ENCODE measurements around the gene SLC49A4.

The SLC49A4 gene

GRCh38 chr3:122859021-122859805 lies 64.3 kb downstream of the SLC49A4 start:
- DNase-seq (ENCODE audit: low read depth): no peak

- DNase-seq (ENCODE audit: low read depth): no peak
These were observed 67.5 kb downstream of the SLC49A4 start for GRCh38 chr3:122862381-122862780.

GRCh38 chr3:122864498-122864897 lies 69.6 kb downstream of the SLC49A4 start:
- DNase-seq (ENCODE audit: low read depth): no peak

GRCh38 chr3:122868322-122868721 lies 73.5 kb downstream of the SLC49A4 start:
- no peak for DNase-seq (ENCODE audit: low read depth)

- no peak for DNase-seq (ENCODE audit: low read depth)
These were observed 79.1 kb downstream of the SLC49A4 start for GRCh38 chr3:122873741-122874515.

- DNase-seq (ENCODE audit: low read depth): no peak
These were observed 80.8 kb downstream of the SLC49A4 start for GRCh38 chr3:122875547-122876127.

GRCh38 chr3:122880173-122880572 lies 85.3 kb downstream of the SLC49A4 start:
- no peak for DNase-seq (ENCODE audit: low read depth)

GRCh38 chr3:122880624-122881023 lies 85.8 kb downstream of the SLC49A4 start:
- no peak for DNase-seq (ENCODE audit: low read depth)

GRCh38 chr3:122882361-122882947 lies 87.6 kb downstream of the SLC49A4 start:
- DNase-seq (ENCODE audit: low read depth): no peak

- DNase-seq (ENCODE audit: low read depth): no peak
These were observed 91.4 kb downstream of the SLC49A4 start for GRCh38 chr3:122886251-122886650.

- no peak for DNase-seq (ENCODE audit: low read depth)
These were observed 92.1 kb downstream of the SLC49A4 start for GRCh38 chr3:122886946-122887345.

- peak; percentile 81 for DNase-seq (ENCODE audit: low read depth)
These were observed 95.3 kb downstream of the SLC49A4 start for GRCh38 chr3:122890077-122890719.

- no peak for DNase-seq (ENCODE audit: low read depth)
These were observed 95.9 kb downstream of the SLC49A4 start for GRCh38 chr3:122890720-122891220.

- no peak for DNase-seq (ENCODE audit: low read depth)
These were observed 97.5 kb downstream of the SLC49A4 start for GRCh38 chr3:122892118-122892960.

GRCh38 chr3:122893282-122893681 lies 98.4 kb downstream of the SLC49A4 start:
- DNase-seq (ENCODE audit: low read depth): no peak

GRCh38 chr3:122893754-122894668 lies 99.1 kb downstream of the SLC49A4 start:
- DNase-seq (ENCODE audit: low read depth): no peak

- no peak for DNase-seq (ENCODE audit: low read depth)
These were observed 103.4 kb downstream of the SLC49A4 start for GRCh38 chr3:122898298-122898697.

GRCh38 chr3:122902326-122902725 lies 107.5 kb downstream of the SLC49A4 start:
- no peak for DNase-seq (ENCODE audit: low read depth)

- DNase-seq (ENCODE audit: low read depth): no peak
These were observed 108.3 kb downstream of the SLC49A4 start for GRCh38 chr3:122903171-122903570.

GRCh38 chr3:122907471-122907870 lies 112.6 kb downstream of the SLC49A4 start:
- no peak for DNase-seq (ENCODE audit: low read depth)

All from stromal cell of bone marrow (primary cell).